Measurements from ENCODE around the gene ATP13A5. TPM values are rescaled to one million over a fixed set of nuclear protein-coding genes. Genes with fewer than 3 reads are reported as not detected.

Gene ATP13A5
- total RNA-seq, 1 donor from 2014 or later, result 0.23 TPM

DNA sequence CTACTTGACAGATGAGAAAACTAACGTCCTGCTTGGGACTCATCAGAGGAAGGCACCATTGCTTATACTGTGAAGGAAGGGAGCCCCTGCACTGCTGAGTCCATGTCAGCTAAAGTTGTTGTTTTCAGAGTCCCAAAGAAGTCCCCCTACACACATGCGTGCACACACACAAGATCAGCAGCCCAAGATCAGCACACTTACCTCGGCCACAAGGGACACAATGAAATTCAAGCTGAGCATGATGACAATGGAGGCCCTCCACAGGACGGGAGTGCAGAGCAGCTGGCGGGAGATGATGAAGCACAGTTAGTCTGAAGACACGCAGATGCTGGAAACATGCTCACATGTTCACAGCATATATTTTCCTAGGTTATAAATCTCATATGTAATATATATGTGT is 28.6 kb upstream of the ATP13A5 start:
- no peaks in the 10 kb centered on the region for H3K36me3 Mint-ChIP-seq (ENCODE audit: low read depth, unreplicated experiment)
- no peak overlapping the region for H3K27ac Mint-ChIP-seq (ENCODE audit: unreplicated experiment)
- H3K9me3 Mint-ChIP-seq (ENCODE audit: unreplicated experiment), result no peaks in the 10 kb centered on the region
- no peak for DNase-seq (ENCODE audit: low spot score)
- TF ChIP-seq, protein P1, sequence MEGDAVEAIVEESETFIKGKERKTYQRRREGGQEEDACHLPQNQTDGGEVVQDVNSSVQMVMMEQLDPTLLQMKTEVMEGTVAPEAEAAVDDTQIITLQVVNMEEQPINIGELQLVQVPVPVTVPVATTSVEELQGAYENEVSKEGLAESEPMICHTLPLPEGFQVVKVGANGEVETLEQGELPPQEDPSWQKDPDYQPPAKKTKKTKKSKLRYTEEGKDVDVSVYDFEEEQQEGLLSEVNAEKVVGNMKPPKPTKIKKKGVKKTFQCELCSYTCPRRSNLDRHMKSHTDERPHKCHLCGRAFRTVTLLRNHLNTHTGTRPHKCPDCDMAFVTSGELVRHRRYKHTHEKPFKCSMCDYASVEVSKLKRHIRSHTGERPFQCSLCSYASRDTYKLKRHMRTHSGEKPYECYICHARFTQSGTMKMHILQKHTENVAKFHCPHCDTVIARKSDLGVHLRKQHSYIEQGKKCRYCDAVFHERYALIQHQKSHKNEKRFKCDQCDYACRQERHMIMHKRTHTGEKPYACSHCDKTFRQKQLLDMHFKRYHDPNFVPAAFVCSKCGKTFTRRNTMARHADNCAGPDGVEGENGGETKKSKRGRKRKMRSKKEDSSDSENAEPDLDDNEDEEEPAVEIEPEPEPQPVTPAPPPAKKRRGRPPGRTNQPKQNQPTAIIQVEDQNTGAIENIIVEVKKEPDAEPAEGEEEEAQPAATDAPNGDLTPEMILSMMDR (IDR thresholded peaks at IDR 0.05; ENCODE audit: unreplicated experiment), result no peak
- no peaks in the 10 kb centered on the region for H3K27me3 Mint-ChIP-seq (ENCODE audit: unreplicated experiment)
- no peak overlapping the region for H3K4me3 Mint-ChIP-seq (ENCODE audit: unreplicated experiment)
- H3K4me1 Mint-ChIP-seq (ENCODE audit: unreplicated experiment), result no peaks in the 10 kb centered on the region

DNA sequence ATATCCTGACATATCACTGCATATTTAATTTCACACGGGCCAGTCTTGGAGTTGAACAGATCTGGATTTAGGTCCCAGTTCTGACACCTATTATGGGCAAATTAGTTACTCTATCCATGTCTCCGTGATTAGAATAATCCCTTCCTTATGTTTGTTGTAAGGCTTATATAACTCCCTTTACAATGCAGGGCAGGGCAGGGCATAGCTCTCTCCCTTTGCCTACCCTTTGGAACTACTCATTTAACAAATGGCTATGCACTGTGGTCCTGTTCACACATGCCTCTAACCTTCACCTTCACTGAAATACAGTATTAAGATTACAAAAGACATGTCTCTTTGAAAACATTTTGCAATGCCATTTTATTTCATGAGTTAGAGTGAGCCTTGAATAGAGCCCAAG is 24.8 kb upstream of the ATP13A5 start:
- no peak for DNase-seq (ENCODE audit: low spot score)
- Mint-ChIP-seq H3K9me3 (ENCODE audit: unreplicated experiment) (no peaks in the 10 kb centered on the region), H3K4me3 (ENCODE audit: unreplicated experiment) (no peak overlapping the region), H3K36me3 (ENCODE audit: low read depth, unreplicated experiment) (no peaks in the 10 kb centered on the region), H3K4me1 (ENCODE audit: unreplicated experiment) (no peaks in the 10 kb centered on the region), H3K27ac (ENCODE audit: unreplicated experiment) (no peak overlapping the region), H3K27me3 (ENCODE audit: unreplicated experiment) (no peaks in the 10 kb centered on the region)
- TF ChIP-seq, protein P1 (IDR thresholded peaks at IDR 0.05; ENCODE audit: unreplicated experiment), result no peak

DNA sequence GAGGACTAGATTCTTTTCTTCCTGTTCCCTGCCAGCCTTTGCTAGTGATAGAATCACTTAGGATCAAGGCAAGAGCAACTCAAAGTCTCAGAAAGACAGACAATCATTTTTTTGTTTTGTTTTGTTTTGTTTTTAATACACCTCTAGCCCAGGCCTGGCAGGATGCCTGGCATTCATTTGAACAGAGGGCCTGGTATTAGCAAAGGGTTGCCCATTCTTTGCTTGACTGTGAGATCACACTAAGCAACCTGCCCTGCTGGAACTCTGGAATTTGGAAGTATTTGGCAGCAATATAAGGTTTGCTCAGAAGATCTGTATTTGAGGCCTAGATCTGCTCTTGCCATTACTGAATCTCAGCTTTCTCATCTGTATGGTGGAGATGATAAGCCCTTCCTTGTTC is 21.8 kb upstream of the ATP13A5 start:
- no peak for DNase-seq (ENCODE audit: low spot score)
- no peaks in the 10 kb centered on the region for H3K4me1 Mint-ChIP-seq (ENCODE audit: unreplicated experiment)
- TF ChIP-seq, protein P1 (IDR thresholded peaks at IDR 0.05; ENCODE audit: unreplicated experiment), result no peak
- H3K36me3 Mint-ChIP-seq (ENCODE audit: low read depth, unreplicated experiment), result no peaks in the 10 kb centered on the region
- H3K27me3 Mint-ChIP-seq (ENCODE audit: unreplicated experiment), result no peaks in the 10 kb centered on the region
- H3K4me3 Mint-ChIP-seq (ENCODE audit: unreplicated experiment), result no peak overlapping the region
- H3K27ac Mint-ChIP-seq (ENCODE audit: unreplicated experiment), result no peak overlapping the region
- no peaks in the 10 kb centered on the region for H3K9me3 Mint-ChIP-seq (ENCODE audit: unreplicated experiment)

DNA sequence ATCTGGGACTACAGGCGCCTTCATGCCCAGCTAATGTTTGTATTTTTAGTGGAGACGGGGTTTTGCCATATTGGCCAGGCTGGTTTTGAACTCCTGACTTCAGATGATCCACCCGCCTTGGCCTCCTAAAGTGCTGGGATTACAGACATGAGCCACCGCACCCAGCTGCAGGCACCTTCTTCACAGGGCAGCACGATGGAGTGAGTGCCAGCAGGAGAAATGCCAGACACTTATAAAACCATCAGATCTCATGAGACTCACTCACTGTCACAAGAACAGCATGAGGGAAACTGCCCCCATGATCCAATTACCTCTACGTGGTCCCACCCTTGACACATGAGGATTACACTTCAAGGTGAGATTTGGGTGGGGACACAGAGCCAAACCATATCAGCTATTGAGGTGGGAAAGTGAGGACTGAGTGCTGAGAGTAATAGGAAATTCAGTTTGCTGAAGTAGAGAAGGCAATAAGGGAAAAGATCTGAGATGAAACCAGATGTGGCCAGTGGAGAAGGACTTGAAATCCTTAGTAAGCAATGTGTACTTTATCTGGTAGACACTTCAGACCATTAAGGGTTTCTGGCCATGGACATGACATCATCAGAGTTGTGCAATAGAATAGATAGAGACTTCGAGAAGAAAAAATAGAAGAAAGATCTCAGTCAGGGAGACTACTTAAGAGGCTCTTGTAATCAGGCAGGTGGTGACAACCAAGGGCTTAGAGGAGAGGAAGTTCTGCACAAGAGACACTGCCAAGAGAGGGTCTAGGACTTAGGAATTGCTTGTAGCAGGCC is 18.1 kb upstream of the ATP13A5 start:
- DNase-seq (ENCODE audit: low spot score), result no peak
- TF ChIP-seq, protein P1 (IDR thresholded peaks at IDR 0.05; ENCODE audit: unreplicated experiment), result no peak
- H3K4me3 Mint-ChIP-seq (ENCODE audit: unreplicated experiment), result no peak overlapping the region
- no peaks in the 10 kb centered on the region for H3K27me3 Mint-ChIP-seq (ENCODE audit: unreplicated experiment)
- H3K9me3 Mint-ChIP-seq (ENCODE audit: unreplicated experiment), result no peaks in the 10 kb centered on the region
- H3K36me3 Mint-ChIP-seq (ENCODE audit: low read depth, unreplicated experiment), result no peaks in the 10 kb centered on the region
- no peaks in the 10 kb centered on the region for H3K4me1 Mint-ChIP-seq (ENCODE audit: unreplicated experiment)
- no peak overlapping the region for H3K27ac Mint-ChIP-seq (ENCODE audit: unreplicated experiment)

DNA sequence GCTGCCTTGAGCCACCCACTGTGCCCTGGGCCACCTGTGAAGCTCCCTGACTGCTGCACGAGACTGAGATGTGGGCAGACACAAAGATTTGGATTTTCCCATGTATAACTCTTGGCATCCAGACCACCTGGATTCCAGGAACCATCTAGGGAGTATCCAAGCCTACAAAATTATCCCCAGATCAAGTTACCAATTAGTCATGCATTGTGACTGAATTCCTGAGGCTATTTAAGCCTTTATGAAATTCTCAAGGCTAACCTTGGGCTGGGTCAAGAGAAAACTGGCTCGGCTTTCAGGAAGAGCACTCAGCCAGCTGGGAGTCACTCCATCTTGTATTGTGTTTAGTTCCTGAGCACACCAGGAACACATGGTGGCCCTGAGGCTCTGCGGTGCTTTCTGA is 13.3 kb upstream of the ATP13A5 start:
- Mint-ChIP-seq H3K9me3 (ENCODE audit: unreplicated experiment) (no peaks in the 10 kb centered on the region), H3K4me3 (ENCODE audit: unreplicated experiment) (no peak overlapping the region), H3K4me1 (ENCODE audit: unreplicated experiment) (peaks cover 4% of the 10 kb centered on the region), H3K27ac (ENCODE audit: unreplicated experiment) (no peak overlapping the region), H3K27me3 (ENCODE audit: unreplicated experiment) (no peaks in the 10 kb centered on the region), H3K36me3 (ENCODE audit: low read depth, unreplicated experiment) (no peaks in the 10 kb centered on the region)
- TF ChIP-seq, protein P1 (IDR thresholded peaks at IDR 0.05; ENCODE audit: unreplicated experiment), result no peak
- no peak for DNase-seq (ENCODE audit: low spot score)

All from endothelial cell (in vitro differentiated cells).